ENCODE results near the gene CIDEB. TPM values are rescaled to one million over a fixed set of nuclear protein-coding genes. Genes with fewer than 3 reads are reported as not detected.

CIDEB gene
- total RNA-seq, 1 experiment from 2014 or later: 0.22 TPM

DNA sequence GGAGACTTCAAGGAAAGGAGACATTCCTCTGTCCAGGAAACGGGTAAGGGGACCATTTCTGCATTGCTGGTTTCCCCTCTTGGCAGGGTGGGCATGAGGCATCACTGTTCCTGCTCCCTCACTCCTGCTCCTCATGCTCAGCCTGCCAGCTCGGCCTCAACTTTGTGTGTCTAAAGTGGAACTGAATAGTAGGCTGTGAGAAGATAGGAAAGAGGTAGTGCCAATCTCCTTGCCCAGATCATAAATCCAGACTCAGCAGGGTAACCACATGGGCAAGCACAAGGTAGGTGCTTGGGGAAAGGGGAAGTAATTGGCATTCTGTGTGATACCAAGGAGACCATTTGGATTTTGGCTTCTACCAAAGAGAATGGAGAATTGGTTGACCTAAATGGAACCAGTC lies 6.1 kb upstream of the CIDEB start:
- no peak for DNase-seq (ENCODE audit: low read depth, low spot score)
- no TSS peak for BruUV-seq (replicated peaks)
- ChIA-PET CTCF (interaction anchor here (0.8 kb wide), 1 partner anchor 19 kb away, joined by 3 read pairs; no protein-coding TSS in a partner anchor), RAD21 (ENCODE audit: low non-redundant PET in 1 of 2, low total read pairs in 2 of 2, uncharacterized antibody in 2 of 2, unreplicated experiment in 2 of 2) (interaction anchor here in 1 of 2 experiments (1.1 kb wide), 1 partner anchor 20 kb away, joined by 3 read pairs; no protein-coding TSS in a partner anchor), POLR2A (no interaction called here)
- Histone ChIP-seq H3K4me2 (ENCODE audit: low read length) (no peak overlapping the region), H3K4me1 (ENCODE audit: control insufficient read depth in 1 of 2, insufficient read depth in 2 of 2, low read length in 2 of 2) (peaks cover 11 to 24% of the 10 kb centered on the region in 2 experiments), H3K9ac (ENCODE audit: low read length) (no peak overlapping the region), H3K4me3 (replicated peaks in 1 of 2; ENCODE audit: low read depth in 1 of 2, low read length in 2 of 2) (no peak overlapping the region), H3K9me2 (ENCODE audit: insufficient read depth) (no peaks in the 10 kb centered on the region), H3K27ac (ENCODE audit: low read depth, low read length) (no peak overlapping the region), H4K20me1 (ENCODE audit: insufficient read depth) (no peaks in the 10 kb centered on the region), H3K27me3 (ENCODE audit: insufficient read depth, low read length) (no peaks in the 10 kb centered on the region), H3K79me2 (ENCODE audit: insufficient read depth, low read length) (no peaks in the 10 kb centered on the region), H3K9me3 (ENCODE audit: control insufficient read depth in 1 of 2, insufficient read depth in 1 of 2, low read depth in 1 of 2, low read length in 2 of 2) (no peaks in the 10 kb centered on the region), H2AFZ (ENCODE audit: low read depth, low read length, poor library complexity, severe bottlenecking) (no peak overlapping the region), H3K36me3 (ENCODE audit: control insufficient read depth in 1 of 2, insufficient read depth in 2 of 2, low read length in 2 of 2) (peaks cover 0 to 1% of the 10 kb centered on the region in 2 experiments; a peak in 2 of 4 replicates)
- no peak for ATAC-seq
- no peak for TF ChIP-seq CEBPB (IDR thresholded peaks at IDR 0.05; ENCODE audit: low read depth)
- intact Hi-C loops (cut with micrococcal nuclease): no loop called here

DNA sequence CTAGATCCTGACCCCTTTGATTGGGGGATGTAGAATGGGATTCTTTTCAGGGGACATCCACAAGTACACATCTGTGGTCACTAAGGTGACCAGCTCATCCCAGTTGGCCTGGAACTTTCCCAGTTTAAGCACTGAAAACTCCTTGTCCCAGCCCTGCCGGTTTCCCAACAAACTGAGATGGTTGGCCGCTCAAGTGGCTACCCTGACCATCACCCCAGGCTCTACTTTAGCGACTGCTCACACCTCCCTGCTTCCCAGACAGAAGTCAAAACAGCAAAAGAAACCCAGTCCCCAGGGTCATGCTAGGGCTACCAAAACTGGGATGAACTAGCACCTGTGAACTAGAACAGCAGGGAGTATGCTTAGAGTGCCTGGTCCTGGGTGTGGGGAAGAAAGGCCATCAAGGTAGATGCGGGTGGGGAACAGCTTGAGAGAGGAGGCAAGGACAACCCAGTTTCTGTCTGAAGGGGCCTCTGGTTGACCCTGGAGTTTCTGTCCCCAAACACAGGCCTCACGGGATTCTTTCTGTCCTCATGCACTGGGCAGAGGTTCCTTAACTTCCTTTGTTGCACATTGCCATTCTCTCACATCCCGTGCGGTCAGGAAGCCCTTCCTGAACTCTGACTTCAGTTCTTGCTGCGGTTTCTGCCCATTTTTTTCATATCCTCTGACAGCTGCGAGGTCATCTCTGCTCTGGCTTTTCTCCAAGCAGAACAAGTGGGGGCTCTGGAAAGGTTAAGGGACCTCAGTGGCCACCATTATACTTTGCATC lies 5.1 kb upstream of the CIDEB start:
- Histone ChIP-seq H3K27ac (ENCODE audit: low read depth, low read length) (no peak overlapping the region), H3K4me3 (replicated peaks in 1 of 2; ENCODE audit: low read depth in 1 of 2, low read length in 2 of 2) (no peak overlapping the region), H3K27me3 (ENCODE audit: insufficient read depth, low read length) (no peaks in the 10 kb centered on the region), H3K79me2 (ENCODE audit: insufficient read depth, low read length) (no peaks in the 10 kb centered on the region), H3K9ac (ENCODE audit: low read length) (no peak overlapping the region), H3K36me3 (ENCODE audit: control insufficient read depth in 1 of 2, insufficient read depth in 2 of 2, low read length in 2 of 2) (peaks cover 4 to 5% of the 10 kb centered on the region in 2 experiments; a peak in 2 of 4 replicates), H3K9me2 (ENCODE audit: insufficient read depth) (no peaks in the 10 kb centered on the region), H3K4me2 (ENCODE audit: low read length) (no peak overlapping the region), H2AFZ (ENCODE audit: low read depth, low read length, poor library complexity, severe bottlenecking) (no peak overlapping the region), H3K4me1 (ENCODE audit: control insufficient read depth in 1 of 2, insufficient read depth in 2 of 2, low read length in 2 of 2) (peaks cover 13 to 28% of the 10 kb centered on the region in 2 experiments), H4K20me1 (ENCODE audit: insufficient read depth) (no peaks in the 10 kb centered on the region), H3K9me3 (ENCODE audit: control insufficient read depth in 1 of 2, insufficient read depth in 1 of 2, low read depth in 1 of 2, low read length in 2 of 2) (no peaks in the 10 kb centered on the region)
- CTCF ChIA-PET: interaction anchor here (1.6 kb wide), 1 partner anchor 119 kb away, joined by 3 read pairs; no protein-coding TSS in a partner anchor
- TF ChIP-seq SP1 (IDR thresholded peaks at IDR 0.05; ENCODE audit: low read depth): no peak
- TF ChIP-seq, protein P1, sequence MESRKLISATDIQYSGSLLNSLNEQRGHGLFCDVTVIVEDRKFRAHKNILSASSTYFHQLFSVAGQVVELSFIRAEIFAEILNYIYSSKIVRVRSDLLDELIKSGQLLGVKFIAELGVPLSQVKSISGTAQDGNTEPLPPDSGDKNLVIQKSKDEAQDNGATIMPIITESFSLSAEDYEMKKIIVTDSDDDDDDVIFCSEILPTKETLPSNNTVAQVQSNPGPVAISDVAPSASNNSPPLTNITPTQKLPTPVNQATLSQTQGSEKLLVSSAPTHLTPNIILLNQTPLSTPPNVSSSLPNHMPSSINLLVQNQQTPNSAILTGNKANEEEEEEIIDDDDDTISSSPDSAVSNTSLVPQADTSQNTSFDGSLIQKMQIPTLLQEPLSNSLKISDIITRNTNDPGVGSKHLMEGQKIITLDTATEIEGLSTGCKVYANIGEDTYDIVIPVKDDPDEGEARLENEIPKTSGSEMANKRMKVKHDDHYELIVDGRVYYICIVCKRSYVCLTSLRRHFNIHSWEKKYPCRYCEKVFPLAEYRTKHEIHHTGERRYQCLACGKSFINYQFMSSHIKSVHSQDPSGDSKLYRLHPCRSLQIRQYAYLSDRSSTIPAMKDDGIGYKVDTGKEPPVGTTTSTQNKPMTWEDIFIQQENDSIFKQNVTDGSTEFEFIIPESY (IDR thresholded peaks at IDR 0.05; ENCODE audit: extremely low read depth, insufficient replicate concordance, low read length): no peak
- TF ChIP-seq ZFX (IDR thresholded peaks at IDR 0.05): no peak
- TF ChIP-seq YY1 (IDR thresholded peaks at IDR 0.05; ENCODE audit: extremely low read depth, insufficient replicate concordance, low read depth, low read length): no peak
- TF ChIP-seq, protein P2, sequence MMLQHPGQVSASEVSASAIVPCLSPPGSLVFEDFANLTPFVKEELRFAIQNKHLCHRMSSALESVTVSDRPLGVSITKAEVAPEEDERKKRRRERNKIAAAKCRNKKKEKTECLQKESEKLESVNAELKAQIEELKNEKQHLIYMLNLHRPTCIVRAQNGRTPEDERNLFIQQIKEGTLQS (IDR thresholded peaks at IDR 0.05): no peak
- TF ChIP-seq SRF (IDR thresholded peaks at IDR 0.05; ENCODE audit: low read depth): no peak
- TF ChIP-seq, protein P3, sequence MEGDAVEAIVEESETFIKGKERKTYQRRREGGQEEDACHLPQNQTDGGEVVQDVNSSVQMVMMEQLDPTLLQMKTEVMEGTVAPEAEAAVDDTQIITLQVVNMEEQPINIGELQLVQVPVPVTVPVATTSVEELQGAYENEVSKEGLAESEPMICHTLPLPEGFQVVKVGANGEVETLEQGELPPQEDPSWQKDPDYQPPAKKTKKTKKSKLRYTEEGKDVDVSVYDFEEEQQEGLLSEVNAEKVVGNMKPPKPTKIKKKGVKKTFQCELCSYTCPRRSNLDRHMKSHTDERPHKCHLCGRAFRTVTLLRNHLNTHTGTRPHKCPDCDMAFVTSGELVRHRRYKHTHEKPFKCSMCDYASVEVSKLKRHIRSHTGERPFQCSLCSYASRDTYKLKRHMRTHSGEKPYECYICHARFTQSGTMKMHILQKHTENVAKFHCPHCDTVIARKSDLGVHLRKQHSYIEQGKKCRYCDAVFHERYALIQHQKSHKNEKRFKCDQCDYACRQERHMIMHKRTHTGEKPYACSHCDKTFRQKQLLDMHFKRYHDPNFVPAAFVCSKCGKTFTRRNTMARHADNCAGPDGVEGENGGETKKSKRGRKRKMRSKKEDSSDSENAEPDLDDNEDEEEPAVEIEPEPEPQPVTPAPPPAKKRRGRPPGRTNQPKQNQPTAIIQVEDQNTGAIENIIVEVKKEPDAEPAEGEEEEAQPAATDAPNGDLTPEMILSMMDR (IDR thresholded peaks at IDR 0.05 in 2 of 3, conservative IDR thresholded peaks at IDR 0.05 in 1 of 3; ENCODE audit: borderline replicate concordance in 1 of 3, insufficient read depth in 1 of 3, low read depth in 2 of 3, low read length in 2 of 3): no peak
- TF ChIP-seq TCF7L2 (IDR thresholded peaks at IDR 0.05; ENCODE audit: borderline replicate concordance, extremely low read depth, insufficient read depth, insufficient read length): no peak
- TF ChIP-seq EZH2 (IDR thresholded peaks at IDR 0.05): no peak
- TF ChIP-seq SIN3A (IDR thresholded peaks at IDR 0.05; ENCODE audit: low read depth): no peak
- TF ChIP-seq, protein P4, sequence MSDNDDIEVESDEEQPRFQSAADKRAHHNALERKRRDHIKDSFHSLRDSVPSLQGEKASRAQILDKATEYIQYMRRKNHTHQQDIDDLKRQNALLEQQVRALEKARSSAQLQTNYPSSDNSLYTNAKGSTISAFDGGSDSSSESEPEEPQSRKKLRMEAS (IDR thresholded peaks at IDR 0.05): no peak
- BruUV-seq (replicated peaks): TSS peak; percentile 3
- no peak for DNase-seq (ENCODE audit: low read depth, low spot score)
- RAD21 ChIA-PET (ENCODE audit: low non-redundant PET in 1 of 2, low total read pairs in 2 of 2, uncharacterized antibody in 2 of 2, unreplicated experiment in 2 of 2): interaction anchor here in 1 of 2 experiments (1.1 kb wide), 1 partner anchor 21 kb away, joined by 3 read pairs; no protein-coding TSS in a partner anchor
- intact Hi-C loops (cut with micrococcal nuclease): no loop called here
- POLR2A ChIA-PET: no interaction called here
- ATAC-seq: no peak

Data from HCT116 (cell line).